ENCODE results near the gene ZNF653. TPM values are rescaled to one million over a fixed set of nuclear protein-coding genes. Genes with fewer than 3 reads are reported as not detected.
"Not testable (repeated sequence)": the region's sequence is repeated elsewhere in the genome, so short reads cannot be mapped to it uniquely, and the experiment has no call there.

ZNF653 gene
- total RNA-seq, 1 donor from 2014 or later = 5.3 TPM

DNA sequence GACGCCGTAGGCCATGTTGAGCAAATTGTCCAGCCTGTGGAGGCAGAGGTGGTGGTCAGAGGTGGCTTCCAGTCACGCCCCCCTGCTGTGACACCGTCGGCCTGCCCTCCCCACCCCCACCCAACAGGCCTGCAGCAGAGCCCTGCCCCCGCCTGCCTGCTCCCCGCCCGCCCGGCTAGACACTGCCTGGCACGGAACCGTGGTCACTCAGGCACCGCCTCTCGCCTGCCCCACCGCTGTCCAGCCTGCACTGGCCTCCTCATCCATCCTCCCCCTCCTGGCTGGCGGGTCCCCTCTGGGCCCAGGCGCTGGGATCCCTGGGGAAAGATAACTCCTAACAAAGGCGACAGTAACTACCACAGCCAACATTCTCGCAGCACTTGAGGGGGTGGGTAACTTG lies 48.5 kb downstream of the ZNF653 start:
- no peak for DNase-seq (ENCODE audit: low read depth in 2 of 2)

DNA sequence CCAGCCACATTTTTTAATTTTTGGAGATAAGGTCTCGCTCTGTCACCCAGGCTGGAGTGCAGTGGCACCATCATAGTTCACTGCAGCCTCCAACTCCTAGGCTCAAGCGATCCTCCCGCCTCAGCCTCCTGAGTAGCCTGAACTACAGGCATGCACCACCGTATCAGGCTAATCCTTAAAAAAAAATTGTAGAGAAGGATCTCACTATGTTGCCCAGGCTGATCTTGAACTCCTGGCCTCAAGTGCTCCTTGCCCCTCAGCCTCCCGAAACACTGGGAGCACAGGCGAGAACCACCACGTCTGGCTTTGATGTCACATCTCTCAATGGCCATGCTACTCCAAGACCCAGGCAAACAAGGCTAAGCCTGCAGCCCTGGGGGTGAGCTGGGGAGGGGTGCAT lies 49.0 kb downstream of the ZNF653 start:
- DNase-seq (ENCODE audit: low read depth in 2 of 2) = no peak

DNA sequence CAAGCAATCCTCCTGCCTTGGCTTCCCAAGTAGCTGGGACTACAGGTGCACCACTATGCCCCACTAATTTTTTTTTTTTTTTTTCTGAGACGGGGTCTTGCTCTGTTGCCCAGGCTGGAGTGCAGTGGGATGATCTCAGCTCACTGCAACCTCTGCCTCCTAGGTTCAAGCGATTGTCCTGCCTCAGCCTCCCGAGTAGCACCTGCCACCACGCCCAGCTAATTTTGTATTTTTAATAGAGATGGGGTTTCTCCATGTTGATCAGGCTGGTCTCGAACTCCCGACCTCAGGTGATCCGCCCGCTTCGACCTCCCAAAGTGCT lies 50.4 kb downstream of the ZNF653 start:
- DNase-seq (ENCODE audit: low read depth in 2 of 2) = not testable (repeated sequence)

DNA sequence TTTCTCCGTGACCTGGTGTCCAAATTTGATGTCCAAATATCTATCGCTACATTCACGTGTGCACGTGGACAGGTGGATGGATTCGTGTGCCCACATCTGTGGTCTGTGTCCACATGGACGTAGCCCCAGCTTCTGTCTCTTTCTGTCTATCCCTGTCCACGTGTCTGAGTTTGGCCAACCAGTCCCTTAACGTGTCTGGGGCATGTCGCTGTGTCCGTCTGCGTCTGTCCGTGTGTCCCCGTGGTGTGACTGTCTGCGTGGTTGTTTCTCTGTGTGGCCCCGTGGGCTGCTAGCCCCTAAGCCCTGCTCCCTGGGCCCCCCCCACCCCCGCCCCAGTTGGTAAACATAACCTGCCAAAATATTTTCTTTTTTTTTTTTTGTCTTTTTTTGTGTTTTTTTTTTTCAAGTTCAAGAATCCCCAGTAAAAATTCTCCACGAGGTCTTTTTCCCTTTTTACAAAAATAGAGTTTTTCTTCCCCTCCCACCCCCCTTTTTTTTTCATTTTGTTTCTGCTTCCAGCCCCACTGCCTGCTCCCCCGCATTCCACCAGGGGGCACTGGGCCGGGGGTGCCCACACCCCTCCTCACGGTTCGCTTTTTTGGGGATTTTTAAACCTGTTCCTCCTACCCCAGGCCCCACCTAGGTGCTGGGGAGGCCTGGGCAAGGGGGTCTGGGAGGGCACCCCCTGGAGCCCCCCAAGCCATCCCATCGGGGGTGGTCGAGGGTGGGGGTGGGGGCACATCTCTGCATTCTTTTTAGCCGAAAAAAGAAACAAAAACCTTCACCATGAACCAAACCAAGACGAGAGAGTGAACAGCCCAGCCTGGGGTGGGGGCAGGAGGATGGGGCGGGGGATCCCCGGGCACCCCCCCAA lies 51.9 kb downstream of the ZNF653 start:
- DNase-seq (ENCODE audit: low read depth in 2 of 2) = no peak

DNA sequence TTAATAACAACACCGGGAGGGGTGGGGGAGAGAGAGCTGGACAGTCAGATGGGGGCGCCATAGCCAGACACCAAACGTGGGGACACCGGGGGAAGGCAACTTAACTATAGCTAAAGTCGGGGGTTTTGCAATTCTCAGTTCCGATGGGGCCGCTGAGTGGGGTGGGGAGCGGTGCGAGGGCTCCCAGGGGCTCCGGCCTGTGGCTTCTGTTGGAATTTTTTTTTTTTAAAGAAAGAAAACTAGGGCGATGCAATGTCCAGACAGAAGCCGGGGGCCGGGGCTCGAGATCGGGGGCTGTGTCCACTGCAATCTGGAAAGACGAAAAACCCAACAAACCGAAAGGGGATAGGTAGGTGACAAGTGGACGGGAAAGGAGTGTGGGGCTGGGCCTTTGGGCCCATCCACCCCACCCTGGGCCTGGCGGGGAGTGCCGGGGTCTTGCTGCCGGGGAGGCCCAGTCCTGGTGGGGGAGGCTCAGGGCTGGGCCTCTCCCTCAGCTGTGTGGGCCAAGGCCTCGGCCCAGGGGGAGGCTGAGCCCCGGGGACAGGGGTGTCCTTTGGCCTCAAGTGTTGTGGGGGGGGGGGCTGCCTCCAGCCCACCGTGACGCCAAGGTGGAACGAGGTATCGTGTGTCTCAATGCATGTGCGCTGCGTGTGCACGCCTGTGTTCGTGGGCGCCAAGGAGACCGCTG lies 52.9 kb downstream of the ZNF653 start:
- DNase-seq (ENCODE audit: low read depth in 2 of 2) = no peak

DNA sequence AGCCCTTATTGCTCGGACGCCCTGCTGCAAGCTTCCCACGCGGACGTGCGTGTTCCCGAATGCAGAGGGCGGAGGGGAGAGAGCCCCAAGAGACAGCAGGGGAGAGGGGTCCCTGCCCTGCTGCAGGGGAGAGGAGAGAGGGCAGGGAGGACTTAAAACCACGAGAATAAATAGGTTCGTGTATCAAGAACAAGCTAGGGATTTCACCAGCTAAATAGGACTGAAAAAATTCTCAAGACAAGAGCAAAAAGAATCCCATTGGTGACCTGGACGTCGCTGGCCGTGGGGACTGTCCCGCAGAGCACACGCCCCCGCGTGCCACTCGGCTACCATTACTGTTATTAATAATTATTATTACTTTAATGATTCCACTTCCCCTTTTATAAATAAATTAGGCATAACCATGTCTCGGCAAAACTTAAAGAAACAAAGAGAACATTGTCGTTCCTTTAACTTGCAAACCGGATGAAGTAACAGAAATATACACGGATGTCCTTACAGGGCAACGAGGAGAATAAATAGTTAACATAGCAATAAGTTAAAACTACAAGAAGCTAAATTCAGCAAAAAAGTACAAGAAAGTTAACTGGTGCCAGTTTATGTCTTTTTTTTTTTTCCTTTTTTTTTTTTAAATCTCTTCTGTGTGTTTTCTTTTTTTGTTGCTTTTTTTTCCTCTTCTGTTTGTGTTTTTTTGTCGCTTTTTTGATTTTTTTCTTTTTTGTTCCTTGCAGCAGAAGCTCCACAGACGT lies 53.6 kb downstream of the ZNF653 start:
- no peak for DNase-seq (ENCODE audit: low read depth in 2 of 2)

DNA sequence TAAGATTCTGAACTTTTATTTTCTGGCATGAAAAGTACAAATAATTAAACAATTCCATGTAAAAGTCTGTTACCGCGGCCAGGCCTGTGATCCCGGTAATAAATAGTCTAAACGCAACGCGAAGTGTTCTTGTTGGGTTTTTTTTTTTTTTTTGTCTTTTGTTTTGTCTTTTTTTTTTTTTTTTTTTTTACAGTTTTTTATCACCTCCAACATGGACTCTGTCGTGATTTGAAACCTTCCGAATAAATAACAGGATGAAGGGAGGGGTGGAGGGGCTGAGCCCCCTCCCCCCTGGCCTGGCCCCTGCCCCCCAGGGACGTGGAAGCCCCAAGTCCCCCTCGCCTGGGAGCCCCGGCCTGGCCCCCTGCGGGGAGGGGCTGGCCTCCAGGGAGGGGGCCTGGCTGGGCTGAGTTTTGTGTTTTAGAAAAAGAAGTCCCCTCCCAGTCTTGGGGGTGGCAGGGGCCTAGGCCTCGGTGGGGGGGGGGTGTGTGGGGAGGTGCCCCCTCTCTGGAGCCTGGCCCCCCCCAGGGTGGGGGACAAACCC lies 54.2 kb downstream of the ZNF653 start:
- no peak for DNase-seq (ENCODE audit: low read depth in 2 of 2)

DNA sequence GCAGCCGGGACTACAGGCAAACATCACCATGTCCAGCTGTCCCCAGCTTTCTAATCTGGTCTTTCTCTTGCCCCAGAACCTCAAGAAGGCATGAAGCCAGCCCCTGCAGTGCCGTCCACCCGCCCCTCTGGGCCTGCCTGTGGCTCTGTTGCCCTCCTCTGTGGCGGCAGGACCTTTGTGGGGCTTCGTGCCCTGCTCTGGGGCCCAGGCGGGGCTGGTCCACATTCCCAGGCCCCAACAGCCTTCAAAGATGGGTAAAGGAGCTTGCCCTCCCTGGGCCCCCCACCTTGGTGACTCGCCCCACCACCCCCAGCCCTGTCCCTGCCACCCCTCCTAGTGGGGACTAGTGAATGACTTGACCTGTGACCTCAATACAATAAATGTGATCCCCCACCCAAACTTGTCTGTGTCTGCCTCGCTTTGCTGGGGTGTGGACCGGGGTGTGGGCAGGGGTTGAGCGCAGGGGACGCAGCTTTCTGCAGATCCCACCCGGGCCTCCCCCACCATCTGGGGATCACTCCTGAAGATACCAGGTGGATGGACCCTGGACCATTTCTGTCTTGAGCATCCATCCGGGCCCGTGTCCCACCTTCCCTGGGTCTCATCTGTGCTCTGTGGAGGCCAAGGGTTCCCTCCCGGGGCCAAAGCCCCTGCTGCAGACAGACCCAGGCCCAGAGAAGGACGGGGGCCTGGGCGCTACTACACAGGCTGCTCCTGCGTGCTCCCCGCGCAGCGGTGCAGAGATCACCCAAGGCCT lies 54.9 kb downstream of the ZNF653 start:
- no peak for DNase-seq (ENCODE audit: low read depth in 2 of 2)

DNA sequence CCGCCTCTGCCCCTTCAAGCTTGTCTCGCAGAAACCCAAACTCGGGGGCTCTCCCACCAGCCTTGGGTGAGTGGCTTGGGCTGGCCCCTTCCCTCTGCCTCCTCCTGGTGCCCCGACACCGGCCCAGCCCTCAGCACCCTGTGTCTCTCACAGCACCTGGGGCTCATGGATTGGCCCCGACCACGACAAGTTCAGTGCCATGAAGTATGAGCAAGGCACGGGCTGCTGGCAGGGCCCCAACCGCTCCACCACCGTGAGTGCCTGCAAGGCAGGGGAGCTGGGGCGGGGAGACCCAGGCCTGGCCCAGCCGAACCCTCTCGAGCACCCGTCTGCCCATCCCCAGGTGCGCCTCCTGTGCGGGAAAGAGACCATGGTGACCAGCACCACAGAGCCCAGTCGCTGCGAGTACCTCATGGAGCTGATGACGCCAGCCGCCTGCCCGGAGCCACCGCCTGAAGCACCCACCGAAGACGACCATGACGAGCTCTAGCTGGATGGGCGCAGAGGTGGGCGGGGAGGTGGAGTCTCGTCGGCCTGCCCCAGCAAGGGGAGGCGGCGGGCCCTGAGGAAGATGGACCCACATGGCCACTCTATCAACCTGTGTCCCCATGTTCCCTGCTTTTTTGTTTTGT lies 56.6 kb downstream of the ZNF653 start:
- DNase-seq (ENCODE audit: low read depth in 2 of 2) = no peak

DNA sequence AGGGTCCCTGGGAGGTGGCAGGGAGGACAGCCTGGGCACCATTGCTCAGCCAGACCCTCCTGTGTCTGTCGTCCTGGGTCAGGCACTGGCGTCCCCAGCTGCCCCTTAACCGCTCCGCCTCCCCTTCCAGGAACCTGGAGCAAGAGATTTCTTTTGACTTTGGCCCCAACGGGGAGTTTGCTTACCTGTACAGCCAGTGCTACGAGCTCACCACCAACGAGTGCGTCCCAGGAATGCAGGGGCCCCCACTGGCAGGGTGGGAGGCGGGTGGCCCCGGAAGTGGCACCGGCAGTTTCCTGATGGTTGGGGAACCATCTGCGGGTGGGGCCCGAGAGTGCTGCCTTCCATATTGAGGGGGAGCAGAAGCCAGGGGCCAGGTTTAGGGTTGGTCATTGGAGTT lies 57.2 kb downstream of the ZNF653 start:
- DNase-seq (ENCODE audit: low read depth in 2 of 2) = no peak

DNA sequence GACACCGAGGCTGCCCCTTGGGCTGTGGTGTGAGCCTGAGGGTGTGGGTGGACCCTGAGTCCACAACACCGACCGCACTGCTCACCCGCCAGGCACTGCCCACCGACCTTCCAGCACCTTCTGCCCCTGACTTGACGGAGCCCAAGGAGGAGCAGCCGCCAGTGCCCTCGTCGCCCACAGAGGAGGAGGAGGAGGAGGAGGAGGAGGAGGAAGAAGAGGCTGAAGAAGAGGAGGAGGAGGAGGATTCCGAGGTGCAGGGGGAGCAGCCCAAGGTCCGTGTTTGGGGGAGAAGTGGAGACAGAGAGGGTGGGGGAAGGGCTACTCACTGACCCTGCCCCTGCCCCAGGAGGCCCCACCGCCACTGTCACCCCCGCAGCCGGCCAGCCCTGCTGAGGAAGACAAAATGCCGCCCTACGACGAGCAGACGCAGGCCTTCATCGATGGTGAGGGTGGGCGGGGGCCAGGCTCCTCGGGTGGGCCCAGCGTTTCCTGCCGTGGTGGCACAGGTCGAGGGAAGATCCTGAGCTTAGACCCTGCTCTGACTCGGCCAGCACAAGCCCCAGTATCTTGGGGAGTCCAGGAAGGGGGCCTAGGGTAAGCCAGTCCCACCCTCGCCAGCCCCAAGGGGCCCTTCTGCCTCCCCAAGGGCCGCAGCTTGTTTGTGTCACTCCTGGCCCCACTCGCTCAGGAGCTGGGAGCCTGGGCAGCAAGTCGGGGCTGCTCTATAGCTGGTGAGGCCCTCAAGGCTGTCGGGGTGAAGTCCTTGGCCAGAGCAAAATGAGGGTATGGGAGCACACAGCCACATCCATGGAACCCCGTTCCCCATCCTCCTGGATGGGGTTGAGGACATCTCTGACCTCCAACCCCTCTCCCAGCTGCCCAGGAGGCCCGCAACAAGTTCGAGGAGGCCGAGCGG lies 58.0 kb downstream of the ZNF653 start:
- DNase-seq (ENCODE audit: low read depth in 2 of 2) = no peak

DNA sequence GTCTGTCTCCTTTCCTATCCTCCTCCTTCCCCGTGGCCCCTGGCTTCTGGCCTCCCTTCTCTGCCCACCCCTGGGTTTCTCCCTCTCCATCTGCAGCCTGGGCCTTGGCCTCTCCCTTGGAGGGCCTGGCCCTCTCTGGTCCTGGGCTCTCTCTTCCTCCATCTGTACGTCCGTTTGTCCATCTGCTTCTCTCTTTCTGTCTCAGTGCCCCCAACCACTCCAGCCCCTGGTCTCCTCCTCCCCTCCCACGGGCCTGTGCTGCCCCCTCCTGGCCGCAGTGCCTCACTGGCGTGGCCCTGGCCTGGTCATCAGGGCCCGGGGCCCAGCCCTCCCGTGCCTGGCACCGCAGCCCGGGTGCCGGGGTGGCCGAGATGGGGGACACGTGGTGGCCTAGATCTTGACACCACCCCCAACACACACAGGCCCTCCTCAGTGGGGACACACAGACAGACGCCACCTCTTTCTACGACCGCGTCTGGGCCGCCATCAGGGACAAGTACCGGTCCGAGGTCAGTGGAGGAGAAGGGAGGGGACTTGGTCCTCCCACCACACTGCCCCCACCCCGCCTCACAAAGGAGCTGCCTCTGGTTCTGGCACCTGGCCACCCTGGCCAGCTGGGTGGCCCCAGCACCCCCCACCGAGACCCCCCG lies 58.9 kb downstream of the ZNF653 start:
- DNase-seq (ENCODE audit: low read depth in 2 of 2) = peak in 1 of 2 donors; percentile 38

DNA sequence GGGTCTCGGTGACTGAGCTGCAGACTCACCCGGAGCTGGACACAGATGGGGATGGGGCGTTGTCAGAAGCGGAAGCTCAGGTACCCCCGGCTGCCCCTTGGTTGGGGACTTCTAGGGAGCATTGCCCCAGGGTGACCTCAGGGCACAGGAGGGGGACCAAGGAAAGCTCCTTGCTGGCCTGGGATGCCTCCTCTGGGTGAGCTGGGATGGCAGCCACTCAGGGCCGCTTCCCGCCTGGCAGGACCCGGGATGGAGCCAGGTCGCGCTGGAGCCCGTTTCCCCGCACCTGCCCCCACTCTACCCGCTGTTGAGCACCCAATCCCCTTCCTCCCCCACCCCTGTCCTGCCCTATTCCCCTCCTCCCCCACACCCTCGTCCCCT lies 59.4 kb downstream of the ZNF653 start:
- DNase-seq (ENCODE audit: low read depth in 2 of 2) = no peak

DNA sequence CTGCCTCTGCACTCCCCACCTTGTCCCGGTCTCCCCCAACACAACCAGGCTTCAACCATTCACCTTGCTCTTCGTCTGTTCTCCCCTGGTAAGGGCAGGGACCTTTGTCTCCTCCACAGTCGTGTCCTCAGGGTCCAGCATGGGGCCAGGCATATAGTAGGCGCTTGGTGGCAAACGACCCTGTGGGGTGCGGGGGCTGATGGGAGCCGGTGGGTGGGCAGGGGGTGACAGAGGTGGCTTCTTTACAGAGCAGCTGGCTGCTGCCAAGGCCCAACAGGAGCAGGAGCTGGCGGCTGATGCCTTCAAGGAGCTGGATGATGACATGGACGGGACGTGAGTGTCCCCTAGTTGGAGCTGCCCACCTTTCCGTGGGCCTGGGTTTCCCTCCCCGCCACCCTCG lies 60.5 kb downstream of the ZNF653 start:
- DNase-seq (ENCODE audit: low read depth in 2 of 2) = no peak

DNA sequence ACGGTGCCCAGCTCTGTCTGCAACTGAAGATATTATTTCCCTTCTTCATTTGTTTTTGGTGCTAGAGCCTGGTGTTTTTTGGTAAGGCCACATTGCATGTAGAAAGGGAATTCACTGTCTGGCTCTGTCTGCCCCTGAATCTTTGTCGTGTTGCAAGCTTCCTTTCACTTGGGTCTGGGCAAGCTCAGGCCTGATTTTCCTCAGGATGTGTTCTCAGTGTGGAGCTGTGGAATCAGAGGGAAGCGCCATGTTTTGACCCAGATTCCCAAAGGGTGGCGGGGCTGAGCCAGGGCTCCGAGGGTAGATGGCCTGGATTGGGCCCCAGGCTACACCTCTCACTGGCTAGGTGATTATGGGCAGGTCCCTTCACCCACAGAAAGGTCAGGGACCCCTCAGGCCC lies 61.6 kb downstream of the ZNF653 start:
- DNase-seq (ENCODE audit: low read depth in 2 of 2) = no peak

DNA sequence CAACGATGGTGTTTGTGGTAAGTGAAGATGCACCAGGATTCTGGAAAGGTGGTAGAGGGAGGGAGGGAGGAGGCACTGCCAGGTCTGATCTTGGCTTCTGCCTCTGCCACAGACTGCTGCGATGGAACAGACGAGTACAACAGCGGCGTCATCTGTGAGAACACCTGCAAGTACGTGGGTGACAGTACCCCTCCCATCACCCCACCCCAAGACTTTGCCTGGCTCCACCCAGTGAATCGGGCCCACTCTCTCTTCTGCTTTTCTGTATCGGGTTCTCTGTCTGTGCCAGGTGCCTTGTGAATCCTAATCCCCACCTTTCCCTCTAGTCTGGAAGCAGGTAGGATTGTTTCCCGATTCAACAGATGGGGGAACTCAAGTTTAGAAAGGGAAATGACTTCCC lies 67.7 kb downstream of the ZNF653 start:
- DNase-seq (ENCODE audit: low read depth in 2 of 2) = no peak

DNA sequence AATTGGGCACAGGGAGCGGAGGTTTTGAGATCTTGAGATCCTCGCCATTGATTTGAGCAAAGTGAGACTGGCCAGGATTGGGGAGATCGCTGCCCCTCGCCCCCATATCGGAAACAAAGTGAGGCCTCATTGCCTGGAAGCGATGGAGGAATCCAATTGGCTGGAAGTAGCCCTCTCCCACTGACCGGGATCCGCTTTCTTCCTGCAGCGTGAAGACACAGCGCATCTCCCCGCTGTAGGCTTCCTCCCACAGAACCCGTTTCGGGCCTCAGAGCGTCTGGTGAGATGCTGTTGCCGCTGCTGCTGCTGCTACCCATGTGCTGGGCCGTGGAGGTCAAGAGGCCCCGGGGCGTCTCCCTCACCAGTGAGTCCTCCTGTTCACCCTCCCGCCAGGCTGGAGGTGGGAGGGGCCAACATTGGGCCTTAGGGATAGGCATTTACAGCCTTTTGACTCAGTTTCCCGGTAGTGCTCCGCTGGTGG lies 69.8 kb downstream of the ZNF653 start:
- peak in 1 of 2 donors; percentile 39 for DNase-seq (ENCODE audit: low read depth in 2 of 2)

DNA sequence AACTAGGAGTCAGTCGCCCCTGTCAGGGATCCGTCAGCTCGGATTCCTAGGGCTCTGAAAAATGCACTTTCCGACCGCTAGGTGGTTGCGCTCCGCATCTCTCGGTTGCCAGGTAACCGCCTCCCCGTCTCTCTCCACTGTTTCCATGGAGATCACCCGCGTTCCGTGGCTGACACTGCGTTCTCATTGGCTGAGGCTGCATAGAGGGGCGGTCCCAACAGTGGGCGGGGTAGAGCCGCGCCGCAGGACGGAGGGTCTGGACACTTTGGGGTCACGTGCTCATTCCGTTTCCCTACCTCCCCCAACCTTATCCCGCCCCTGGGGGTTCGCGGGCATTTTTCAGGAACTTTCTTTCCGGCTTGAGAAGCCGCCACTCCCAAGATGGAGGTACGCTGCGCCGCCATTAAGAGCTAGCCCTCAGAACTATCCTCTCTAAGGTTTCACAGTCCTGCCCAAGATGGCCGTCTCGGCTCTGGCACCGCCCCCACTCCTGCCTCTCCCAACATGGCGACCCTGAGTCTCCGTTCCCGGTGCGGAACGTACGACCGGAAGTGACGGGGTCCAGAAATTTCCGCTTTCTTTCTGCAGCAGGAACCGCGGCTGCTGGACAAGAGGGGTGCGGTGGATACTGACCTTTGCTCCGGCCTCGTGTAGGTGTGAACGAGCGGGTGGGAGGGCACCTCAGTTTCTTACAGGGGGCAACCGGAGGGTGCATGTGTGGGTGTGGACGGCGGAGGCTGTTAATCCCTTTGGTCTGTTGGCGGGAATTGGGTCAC lies 70.4 kb downstream of the ZNF653 start, which contains the start of the genes ODAD3 and PRKCSH:
TSS of gene ODAD3 (minus strand) at position 65 of the 776 bp plus-strand sequence. CDS start 105 bp downstream, outside the sequence.
TSS of gene PRKCSH (plus strand) at position 579 of the 776 bp plus-strand sequence. CDS start 483 bp downstream, outside the sequence.
- DNase-seq (ENCODE audit: low read depth in 2 of 2) = peak; percentile 99 to 100

All from dermis microvascular lymphatic vessel endothelial cell (primary cell).